Mesendoderm (in vitro differentiated cells): ENCODE data around the gene COLEC12.
A peak's percentile ranks its signal among the peaks of the same experiment; 100 is the strongest.

Experiments used
- DNase-seq: peaks from one replicate; pipeline ENCODE4 v3.0.0; 2013
- H2AK5ac ChIP-seq: 2 replicates; pipeline ENCODE4 v1.6.1; 2013; ENCODE audit warnings: low read length, inconsistent platforms
- H2BK120ac ChIP-seq: 2 replicates; pipeline ENCODE4 v1.6.1; 2013; ENCODE audit warnings: low read depth, mild to moderate bottlenecking, low read length, moderate library complexity, mixed read lengths
- H2BK15ac ChIP-seq: replicated peaks from 2 replicates; pipeline ENCODE4 v1.6.1; 2013; ENCODE audit warnings: low read depth, mild to moderate bottlenecking, moderate library complexity
- H2BK5ac ChIP-seq: 2 replicates; pipeline ENCODE4 v1.6.1; 2013; ENCODE audit warnings: low read length, inconsistent platforms
- H3K18ac ChIP-seq: 2 replicates; pipeline ENCODE4 v1.6.1; 2013; ENCODE audit warnings: mild to moderate bottlenecking, low read length, mixed read lengths
- H3K23ac ChIP-seq: one replicate; pipeline ENCODE4 v1.6.1; 2013; ENCODE audit warnings: low read length
- H3K27ac ChIP-seq: 2 replicates; pipeline ENCODE4 v1.5.1; 2013; ENCODE audit warnings: low read depth, mild to moderate bottlenecking, inconsistent platforms, low read length, moderate library complexity
- H3K27me3 ChIP-seq: 2 replicates; pipeline ENCODE4 v1.6.1; 2013; ENCODE audit warnings: low read length, control low read depth, mild to moderate bottlenecking, inconsistent platforms; ENCODE audit not compliant: insufficient read depth, poor library complexity
- H3K36me3 ChIP-seq: 2 replicates; pipeline ENCODE4 v1.6.1; 2013; ENCODE audit warnings: low read length, inconsistent platforms; ENCODE audit not compliant: control insufficient read depth, insufficient read depth
- H3K4ac ChIP-seq: one replicate; pipeline ENCODE4 v1.6.1; 2013; ENCODE audit warnings: low read depth, mild to moderate bottlenecking, low read length, moderate library complexity
- H3K4me1 ChIP-seq: 2 replicates; pipeline ENCODE4 v1.6.1; 2013; ENCODE audit warnings: low read depth, low read length, inconsistent platforms; ENCODE audit not compliant: control insufficient read depth
- H3K4me2 ChIP-seq: 2 replicates; pipeline ENCODE4 v1.6.1; 2013; ENCODE audit warnings: low read length
- H3K4me3 ChIP-seq: 2 replicates; pipeline ENCODE4 v1.5.1; 2013; ENCODE audit warnings: mild to moderate bottlenecking, low read length
- H3K56ac ChIP-seq: one replicate; pipeline ENCODE4 v1.6.1; 2013; ENCODE audit warnings: low read length
- H3K79me1 ChIP-seq: 2 replicates; pipeline ENCODE4 v1.6.1; 2013; ENCODE audit warnings: low read length, inconsistent platforms
- H3K79me2 ChIP-seq: 2 replicates; pipeline ENCODE4 v1.6.1; 2013; ENCODE audit warnings: mild to moderate bottlenecking, low read length; ENCODE audit not compliant: control insufficient read depth, insufficient read depth
- H3K9ac ChIP-seq: 2 replicates; pipeline ENCODE4 v1.6.1; 2013; ENCODE audit warnings: low read length, inconsistent platforms
- H4K5ac ChIP-seq: one replicate; pipeline ENCODE4 v1.6.1; 2013; ENCODE audit warnings: low read length
- H4K8ac ChIP-seq: one replicate; pipeline ENCODE4 v1.6.1; 2013; ENCODE audit warnings: low read depth, mild to moderate bottlenecking, control low read depth, low read length, moderate library complexity
- WGBS: extraction: QIAGEN DNeasy Blood & Tissue Kit; methylation state at CpG from one replicate; pipeline ENCODE4 v1.1.7; 2013; ENCODE audit warnings: low lambda C conversion rate, missing lambda C conversion rate; ENCODE audit not compliant: insufficient coverage; ENCODE audit errors: extremely low coverage; 5-methylcytosine and 5-hydroxymethylcytosine counted together

The COLEC12 gene

DNA sequence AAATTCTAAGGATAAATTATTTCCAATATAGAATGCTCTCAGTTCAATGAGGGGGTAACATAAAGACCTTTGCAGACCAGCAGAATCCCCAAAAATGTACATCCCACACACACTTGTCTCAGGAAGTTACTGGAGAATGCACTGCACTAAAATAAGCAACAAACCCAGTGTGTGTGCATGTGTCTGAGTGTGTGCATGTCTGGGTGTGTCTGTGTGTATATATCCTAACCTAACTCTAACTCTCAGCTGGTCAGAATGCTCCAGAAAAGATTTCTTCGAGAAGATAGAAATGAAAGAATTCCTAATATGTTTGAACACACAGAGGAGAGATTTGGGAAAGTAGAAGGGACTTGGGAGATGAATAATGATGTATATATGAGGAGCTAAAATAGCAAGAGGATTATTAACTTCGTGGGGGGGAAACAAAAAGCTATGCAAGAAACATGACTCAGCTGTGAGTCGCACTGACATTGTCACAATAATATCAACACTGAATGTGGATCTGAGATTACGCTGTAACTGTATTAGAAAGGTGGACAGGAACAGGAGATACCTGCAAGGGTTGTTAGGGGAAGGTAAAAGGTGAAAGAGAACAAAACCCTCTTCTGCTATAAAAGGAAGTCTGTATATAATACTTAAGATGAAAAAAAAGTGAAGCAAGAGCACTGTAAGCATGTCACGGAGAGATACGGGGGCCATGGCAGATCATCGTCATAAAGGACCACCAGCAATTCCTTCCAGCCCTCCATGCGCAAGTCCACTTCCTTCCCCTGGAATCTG lies 11.1 kb downstream of the COLEC12 start:
- Histone ChIP-seq H3K4me1 (peaks cover 15% of the 10 kb centered on the region), H3K18ac (no peak overlapping the region), H2BK15ac (no peak overlapping the region), H3K27me3 (no peaks in the 10 kb centered on the region), H3K4me3 (no peak overlapping the region), H2BK120ac (no peak overlapping the region), H3K23ac (no peak overlapping the region), H3K56ac (no peak overlapping the region), H2BK5ac (no peak overlapping the region), H3K79me2 (peaks cover 24% of the 10 kb centered on the region), H3K79me1 (peaks cover 9% of the 10 kb centered on the region), H3K9ac (no peak overlapping the region), H3K27ac (no peak overlapping the region), H4K8ac (no peak overlapping the region), H3K36me3 (no peaks in the 10 kb centered on the region), H3K4me2 (no peak overlapping the region), H3K4ac (no peak overlapping the region), H2AK5ac (no peak overlapping the region), H4K5ac (no peak overlapping the region)
- WGBS: no CpG with 5 or more reads among the region's 8 CpGs
- DNase-seq: no peak

GRCh38 chr18:486929-487740 lies 13.4 kb downstream of the COLEC12 start:
- H3K23ac ChIP-seq: no peak overlapping the region
- H3K27me3 ChIP-seq: no peaks in the 10 kb centered on the region
- no peak overlapping the region for H2AK5ac ChIP-seq
- no peak overlapping the region for H4K5ac ChIP-seq
- H3K4me3 ChIP-seq: no peak overlapping the region
- 100% methylated on average over 1 of the region's 3 CpGs for WGBS
- no peak overlapping the region for H2BK120ac ChIP-seq
- peaks cover 9% of the 10 kb centered on the region for H3K79me1 ChIP-seq
- peaks cover 16% of the 10 kb centered on the region for H3K79me2 ChIP-seq
- H3K4me2 ChIP-seq: no peak overlapping the region
- no peak overlapping the region for H3K9ac ChIP-seq
- no peak overlapping the region for H2BK15ac ChIP-seq
- H3K4ac ChIP-seq: no peak overlapping the region
- H3K27ac ChIP-seq: no peak overlapping the region
- H3K4me1 ChIP-seq: peaks cover 15% of the 10 kb centered on the region
- DNase-seq: no peak
- H3K18ac ChIP-seq: no peak overlapping the region
- no peak overlapping the region for H2BK5ac ChIP-seq
- no peaks in the 10 kb centered on the region for H3K36me3 ChIP-seq
- H3K56ac ChIP-seq: no peak overlapping the region
- no peak overlapping the region for H4K8ac ChIP-seq

- H3K9ac ChIP-seq: no peak overlapping the region
- H3K79me2 ChIP-seq: peaks cover 9% of the 10 kb centered on the region
- no peak for DNase-seq
- H3K18ac ChIP-seq: no peak overlapping the region
- no peak overlapping the region for H2BK5ac ChIP-seq
- H4K8ac ChIP-seq: no peak overlapping the region
- H2AK5ac ChIP-seq: no peak overlapping the region
- no peak overlapping the region for H3K4ac ChIP-seq
- no peaks in the 10 kb centered on the region for H3K36me3 ChIP-seq
- H2BK15ac ChIP-seq: no peak overlapping the region
- peaks cover 8% of the 10 kb centered on the region for H3K79me1 ChIP-seq
- H3K4me3 ChIP-seq: no peak overlapping the region
- peaks cover 3% of the 10 kb centered on the region for H3K4me1 ChIP-seq
- no peak overlapping the region for H3K4me2 ChIP-seq
- no peak overlapping the region for H3K23ac ChIP-seq
- no peaks in the 10 kb centered on the region for H3K27me3 ChIP-seq
- no peak overlapping the region for H3K56ac ChIP-seq
- H4K5ac ChIP-seq: no peak overlapping the region
- no peak overlapping the region for H3K27ac ChIP-seq
- no peak overlapping the region for H2BK120ac ChIP-seq
- WGBS: no CpG with 5 or more reads among the region's 4 CpGs
These were observed 15.6 kb downstream of the COLEC12 start for GRCh38 chr18:484749-485464.

GRCh38 chr18:478681-479080 lies 21.8 kb downstream of the COLEC12 start:
- Histone ChIP-seq H4K5ac (no peak overlapping the region), H2BK15ac (no peak overlapping the region), H3K79me1 (peaks cover 3% of the 10 kb centered on the region), H3K36me3 (no peaks in the 10 kb centered on the region), H2BK5ac (no peak overlapping the region), H3K4me2 (no peak overlapping the region), H3K18ac (no peak overlapping the region), H3K4ac (no peak overlapping the region), H3K79me2 (no peaks in the 10 kb centered on the region), H4K8ac (no peak overlapping the region), H3K27me3 (no peaks in the 10 kb centered on the region), H2BK120ac (no peak overlapping the region), H3K4me3 (no peak overlapping the region), H3K9ac (no peak overlapping the region), H3K56ac (no peak overlapping the region), H3K27ac (no peak overlapping the region), H3K4me1 (peaks cover 3% of the 10 kb centered on the region), H3K23ac (no peak overlapping the region), H2AK5ac (no peak overlapping the region)
- WGBS: no CpG with 5 or more reads among the region's 5 CpGs
- DNase-seq: no peak

GRCh38 chr18:477565-477964 lies 22.9 kb downstream of the COLEC12 start:
- H2BK120ac ChIP-seq: no peak overlapping the region
- H3K27me3 ChIP-seq: no peaks in the 10 kb centered on the region
- peak; percentile 64 for DNase-seq
- no peak overlapping the region for H2BK5ac ChIP-seq
- no peak overlapping the region for H3K18ac ChIP-seq
- H2BK15ac ChIP-seq: no peak overlapping the region
- no peak overlapping the region for H4K5ac ChIP-seq
- H3K4me1 ChIP-seq: peaks cover 3% of the 10 kb centered on the region
- no peaks in the 10 kb centered on the region for H3K79me2 ChIP-seq
- H3K4me2 ChIP-seq: no peak overlapping the region
- WGBS: no CpG with 5 or more reads among the region's 2 CpGs
- no peak overlapping the region for H3K23ac ChIP-seq
- H3K56ac ChIP-seq: no peak overlapping the region
- H3K9ac ChIP-seq: no peak overlapping the region
- no peak overlapping the region for H3K4me3 ChIP-seq
- H3K79me1 ChIP-seq: peaks cover 3% of the 10 kb centered on the region
- no peak overlapping the region for H2AK5ac ChIP-seq
- H4K8ac ChIP-seq: no peak overlapping the region
- H3K4ac ChIP-seq: no peak overlapping the region
- H3K27ac ChIP-seq: no peak overlapping the region
- H3K36me3 ChIP-seq: no peaks in the 10 kb centered on the region
